Ishikawa (cell line): ENCODE data around the gene PIGO.

Experiments
- CEBPB ChIP-seq: IDR thresholded peaks from 2 replicates; pipeline ENCODE4 v1.6.1; 2012
- CREB1 ChIP-seq: IDR thresholded peaks from 2 replicates; pipeline ENCODE4 v1.6.1; 2012; ENCODE audit warnings: low read depth
- EP300 ChIP-seq: IDR thresholded peaks from 2 replicates; pipeline ENCODE4 v1.6.1; 2012; ENCODE audit warnings: borderline replicate concordance
- FOXM1 ChIP-seq: IDR thresholded peaks from 2 replicates; pipeline ENCODE4 v1.6.1; 2012; ENCODE audit warnings: low read depth, borderline replicate concordance
- MAX ChIP-seq: IDR thresholded peaks from 2 replicates; pipeline ENCODE4 v1.6.1; 2012
- RAD21 ChIP-seq: IDR thresholded peaks from 2 replicates; pipeline ENCODE4 v1.6.1; 2012; ENCODE audit warnings: low read depth
- REST ChIP-seq: IDR thresholded peaks from 2 replicates; pipeline ENCODE4 v1.6.1; 2012; ENCODE audit warnings: low read depth, mild to moderate bottlenecking
- TAF1 ChIP-seq: IDR thresholded peaks from 2 replicates; pipeline ENCODE4 v1.6.1; 2012; ENCODE audit warnings: low read depth, mild to moderate bottlenecking
- TCF12 ChIP-seq: IDR thresholded peaks from 2 replicates; pipeline ENCODE4 v1.6.1; 2012; ENCODE audit warnings: low read depth
- TEAD4 ChIP-seq: IDR thresholded peaks from 2 replicates; pipeline ENCODE4 v1.6.1; 2012
- USF1 ChIP-seq: IDR thresholded peaks from 2 replicates; pipeline ENCODE4 v1.6.1; 2012
- YY1 ChIP-seq: IDR thresholded peaks from 2 replicates; pipeline ENCODE4 v1.6.1; 2012; ENCODE audit warnings: low read depth

GRCh38 chr9:35091536-35091935 lies 4.9 kb downstream of the PIGO start:
- TF ChIP-seq USF1, result no peak
- no peak for TF ChIP-seq EP300
- TF ChIP-seq MAX, result no peak
- no peak for TF ChIP-seq TEAD4
- TF ChIP-seq RAD21, result no peak
- TF ChIP-seq FOXM1, result no peak
- no peak for TF ChIP-seq TAF1
- TF ChIP-seq YY1, result no peak
- TF ChIP-seq REST, result no peak
- no peak for TF ChIP-seq CEBPB
- TF ChIP-seq TCF12, result no peak
- no peak for TF ChIP-seq CREB1
